Esophagus squamous epithelium (tissue), 5 donors: ENCODE data around the gene ZNF202. TPM values are rescaled to one million over a fixed set of nuclear protein-coding genes. Genes with fewer than 3 reads are reported as not detected.

ENCODE experiments used
- DNase-seq: peaks from one replicate; lab custom pipeline; 2025; lab: John Stamatoyannopoulos, UW
- H3K27ac ChIP-seq, 4 donors: fragments of 200-600 bp; sonication (generic); one replicate each; pipeline ENCODE4 v1.5.1; 2016 to 2019; ENCODE audit warnings: mild to moderate bottlenecking in 1 of 4
- H3K27me3 ChIP-seq, 4 donors: fragments of 200-600 bp; sonication (generic); 1 replicate in 3 of 4; 2 replicates in 1 of 4; pipeline versions ENCODE4 v1.5.1 to v1.6.0; 2017 to 2021; ENCODE audit warnings: antibody characterized with exemption in 1 of 4
- H3K36me3 ChIP-seq, 3 donors: fragments of 200-600 bp; sonication (generic); one replicate each; pipeline ENCODE4 v1.5.1; 2016 to 2019
- H3K4me1 ChIP-seq, 3 donors: fragments of 200-600 bp; sonication (generic); one replicate each; pipeline ENCODE4 v1.5.1; 2017 to 2019
- H3K4me3 ChIP-seq, 4 donors: fragments of 200-600 bp; sonication (generic); 1 replicate in 3 of 4; 2 replicates in 1 of 4; pipeline ENCODE4 v1.5.1; 2016 to 2019; ENCODE audit warnings: mild to moderate bottlenecking in 2 of 4, moderate library complexity in 1 of 4
- H3K9me3 ChIP-seq, 3 donors: fragments of 200-600 bp; sonication (generic); one replicate each; pipeline ENCODE4 v1.5.1; 2016 to 2019
- POLR2A ChIP-seq, 4 donors: fragments of 450-650 bp; IDR thresholded peaks; one replicate each; pipeline ENCODE4 v1.6.1; 2017; ENCODE audit warnings: antibody characterized with exemption in 4 of 4, mild to moderate bottlenecking in 4 of 4, moderate library complexity in 3 of 4
- WGBS, 2 donors: methylation state at CpG; one replicate each; pipeline ENCODE4 v1.1.5; 2018; 5-methylcytosine and 5-hydroxymethylcytosine counted together
- intact Hi-C: fragments of 100-400 bp; cut with DNase I; formaldehyde crosslinking; loops from one replicate; pipeline ENCODE4 v1.15.0; 2022
- total RNA-seq, 4 donors: library from RNA; depleted of rRNA; stranded (reverse); fragments of >200 nt; gene quantifications; one replicate each; pipeline ENCODE4 v1.1.0, GENCODE V29; 2016
- TF ChIP-seq, protein P1 (sequence below), 6 experiments: fragments of 450-650 bp in 4 of 6; fragments of 200-600 bp in 2 of 6; sonication (generic) in 2 of 6; IDR thresholded peaks; one replicate each; pipeline ENCODE4 v1.5.1; 2016 to 2019; ENCODE audit warnings: antibody characterized with exemption in 6 of 6, mild to moderate bottlenecking in 4 of 6, moderate library complexity in 4 of 6
- donor health status: DM: yes; HTN: yes; CAD: no.

The ZNF202 gene
- total RNA-seq, 4 donors from 2014 or later: 2.6 to 6.5 (median 4.6) TPM

DNA sequence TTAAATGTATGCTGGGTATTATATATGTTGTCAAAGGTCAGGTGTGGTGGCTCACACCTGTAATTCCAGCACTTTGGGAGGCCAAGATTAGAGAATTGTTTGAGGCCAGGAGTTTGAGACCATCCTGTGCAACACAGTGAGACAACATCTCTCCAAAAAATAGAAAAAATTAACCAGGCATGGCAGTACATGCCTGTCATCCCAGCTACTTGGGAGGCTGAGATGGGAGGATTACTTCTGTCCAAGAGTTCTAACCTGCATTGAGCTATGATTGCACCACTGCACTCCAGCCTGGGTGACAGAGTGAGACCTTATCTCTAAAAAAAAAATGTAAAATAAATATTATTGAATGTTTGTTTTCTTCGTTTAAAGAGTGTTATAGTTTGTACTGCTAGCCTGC, 24.1 kb upstream of the ZNF202 start:
- Histone ChIP-seq H3K36me3 (no peaks in the 10 kb centered on the region), H3K4me3 (no peak overlapping the region), H3K4me1 (no peaks in the 10 kb centered on the region), H3K27me3 (no peaks in the 10 kb centered on the region), H3K27ac (no peak overlapping the region), H3K9me3 (peaks cover 0 to 16% (median 5%) of the 10 kb centered on the region in 3 donors)
- 14 to 41% methylated on average over 1 of the region's 1 CpG for WGBS, 2 donors
- intact Hi-C loops: no loop called here
- TF ChIP-seq, protein P1, sequence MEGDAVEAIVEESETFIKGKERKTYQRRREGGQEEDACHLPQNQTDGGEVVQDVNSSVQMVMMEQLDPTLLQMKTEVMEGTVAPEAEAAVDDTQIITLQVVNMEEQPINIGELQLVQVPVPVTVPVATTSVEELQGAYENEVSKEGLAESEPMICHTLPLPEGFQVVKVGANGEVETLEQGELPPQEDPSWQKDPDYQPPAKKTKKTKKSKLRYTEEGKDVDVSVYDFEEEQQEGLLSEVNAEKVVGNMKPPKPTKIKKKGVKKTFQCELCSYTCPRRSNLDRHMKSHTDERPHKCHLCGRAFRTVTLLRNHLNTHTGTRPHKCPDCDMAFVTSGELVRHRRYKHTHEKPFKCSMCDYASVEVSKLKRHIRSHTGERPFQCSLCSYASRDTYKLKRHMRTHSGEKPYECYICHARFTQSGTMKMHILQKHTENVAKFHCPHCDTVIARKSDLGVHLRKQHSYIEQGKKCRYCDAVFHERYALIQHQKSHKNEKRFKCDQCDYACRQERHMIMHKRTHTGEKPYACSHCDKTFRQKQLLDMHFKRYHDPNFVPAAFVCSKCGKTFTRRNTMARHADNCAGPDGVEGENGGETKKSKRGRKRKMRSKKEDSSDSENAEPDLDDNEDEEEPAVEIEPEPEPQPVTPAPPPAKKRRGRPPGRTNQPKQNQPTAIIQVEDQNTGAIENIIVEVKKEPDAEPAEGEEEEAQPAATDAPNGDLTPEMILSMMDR (IDR thresholded peaks at IDR 0.05): no peak
- TF ChIP-seq POLR2A (IDR thresholded peaks at IDR 0.05): no peak
- DNase-seq: no peak

DNA sequence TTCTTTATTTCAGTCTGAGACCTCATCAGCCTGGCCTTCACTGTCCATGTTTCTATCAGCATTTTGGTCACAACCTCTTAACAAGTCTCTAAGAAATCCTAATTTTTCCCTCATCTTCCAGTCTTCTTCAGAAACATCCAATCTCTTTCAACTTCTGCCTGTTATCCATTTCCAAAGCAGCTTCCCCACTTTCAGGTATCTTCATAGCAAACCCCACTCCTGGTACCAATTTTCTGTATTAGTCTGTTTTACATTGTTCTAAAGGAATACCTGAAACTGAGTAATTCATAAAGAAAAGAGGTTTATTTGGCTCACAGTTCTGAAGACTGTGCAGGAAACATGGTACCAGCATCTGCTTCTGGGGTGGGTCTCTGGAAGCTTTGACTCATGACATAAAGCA, 21.0 kb upstream of the ZNF202 start:
- TF ChIP-seq, protein P1 (IDR thresholded peaks at IDR 0.05): no peak
- no peak for TF ChIP-seq POLR2A (IDR thresholded peaks at IDR 0.05)
- H3K27me3 ChIP-seq: no peaks in the 10 kb centered on the region
- no peaks in the 10 kb centered on the region for H3K36me3 ChIP-seq
- H3K27ac ChIP-seq: no peak overlapping the region
- intact Hi-C loops: no loop called here
- no peak for DNase-seq
- H3K9me3 ChIP-seq: peaks cover 0 to 16% (median 5%) of the 10 kb centered on the region in 3 donors
- H3K4me1 ChIP-seq: no peaks in the 10 kb centered on the region
- no peak overlapping the region for H3K4me3 ChIP-seq

DNA sequence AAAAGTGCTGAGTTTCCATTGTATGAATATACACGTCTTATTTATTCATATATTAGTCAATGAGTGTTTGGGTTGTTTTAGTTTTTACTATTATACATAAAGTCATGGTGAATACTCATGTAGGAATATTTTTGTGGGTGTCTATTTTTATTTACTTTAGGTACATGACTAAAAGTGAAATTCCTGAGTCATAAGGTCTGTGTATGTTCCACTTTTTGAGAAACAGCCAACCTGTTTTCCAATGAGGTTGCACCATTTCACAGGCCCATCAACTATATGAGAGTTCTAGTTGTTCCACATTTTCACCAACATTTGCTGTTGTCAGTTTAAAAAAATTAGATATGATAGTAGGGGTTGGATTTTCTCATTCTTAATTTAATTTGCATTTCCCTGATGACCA, 19.4 kb upstream of the ZNF202 start:
- DNase-seq: no peak
- Histone ChIP-seq H3K36me3 (no peaks in the 10 kb centered on the region), H3K27ac (no peak overlapping the region), H3K4me1 (no peaks in the 10 kb centered on the region), H3K9me3 (peaks cover 0 to 16% (median 5%) of the 10 kb centered on the region in 3 donors), H3K27me3 (no peaks in the 10 kb centered on the region), H3K4me3 (no peak overlapping the region)
- TF ChIP-seq POLR2A (IDR thresholded peaks at IDR 0.05): no peak
- TF ChIP-seq, protein P1 (IDR thresholded peaks at IDR 0.05): no peak
- 56 to 64% methylated on average over 1 of the region's 1 CpG for WGBS, 2 donors
- intact Hi-C loops: no loop called here

DNA sequence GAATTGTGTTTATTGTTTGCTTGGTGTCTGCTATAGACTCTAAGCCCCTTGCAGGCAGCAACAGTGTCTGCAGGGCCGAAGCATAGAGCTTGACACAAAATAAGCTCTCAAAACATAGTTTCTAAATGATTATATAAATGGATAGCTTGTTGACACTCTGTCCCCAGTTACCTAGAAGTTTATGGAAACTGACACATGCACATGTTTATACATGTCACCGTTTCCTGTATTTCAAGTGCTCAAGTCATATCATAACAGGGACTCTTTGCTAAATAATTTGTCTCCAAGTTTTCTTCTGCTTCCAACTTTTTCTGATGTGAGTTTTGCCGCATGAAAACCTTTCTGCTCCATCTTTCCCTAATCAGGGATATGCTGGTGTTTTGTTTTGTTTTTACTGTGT, 16.5 kb upstream of the ZNF202 start:
- Histone ChIP-seq H3K27ac (no peak overlapping the region), H3K36me3 (no peaks in the 10 kb centered on the region), H3K9me3 (peaks cover 0 to 16% (median 5%) of the 10 kb centered on the region in 3 donors), H3K4me3 (no peak overlapping the region), H3K4me1 (no peaks in the 10 kb centered on the region), H3K27me3 (no peaks in the 10 kb centered on the region)
- no peak for DNase-seq
- TF ChIP-seq, protein P1 (IDR thresholded peaks at IDR 0.05): no peak
- TF ChIP-seq POLR2A (IDR thresholded peaks at IDR 0.05): no peak
- WGBS, 2 donors: 41 to 57% methylated on average over 3 of the region's 3 CpGs
- intact Hi-C loops: no loop called here

DNA sequence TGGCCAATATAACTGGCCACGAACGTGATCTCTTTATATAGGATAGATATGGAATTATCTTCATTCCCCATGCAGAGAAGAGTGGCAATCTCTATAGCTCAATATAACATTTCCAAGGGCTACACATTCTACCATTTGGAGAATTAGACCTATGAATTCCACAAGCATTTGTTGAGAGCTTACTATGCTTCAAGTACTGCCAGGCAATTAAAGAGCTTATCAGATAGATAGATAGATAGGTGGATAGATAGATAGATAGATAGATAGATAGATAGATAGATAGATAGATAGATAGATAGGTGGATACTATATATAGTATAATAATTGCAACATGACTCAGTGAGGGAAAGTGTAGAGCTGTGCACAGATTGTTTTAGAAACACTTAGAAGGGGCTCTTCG, 14.4 kb upstream of the ZNF202 start:
- Histone ChIP-seq H3K9me3 (no peaks in the 10 kb centered on the region), H3K4me1 (peaks cover 0 to 5% (median 0%) of the 10 kb centered on the region in 3 donors), H3K36me3 (no peaks in the 10 kb centered on the region), H3K4me3 (no peak overlapping the region), H3K27me3 (peaks cover 0 to 6% (median 0%) of the 10 kb centered on the region in 4 donors), H3K27ac (no peak overlapping the region)
- no peak for TF ChIP-seq POLR2A (IDR thresholded peaks at IDR 0.05)
- TF ChIP-seq, protein P1 (IDR thresholded peaks at IDR 0.05): no peak
- DNase-seq: no peak
- WGBS, 2 donors: 88 to 89% methylated on average over 3 of the region's 3 CpGs
- intact Hi-C loops: no loop called here
